Sciatic nerve (tissue), 2 donors: ENCODE data around the gene KCNJ4. TPM values are rescaled to one million over a fixed set of nuclear protein-coding genes. Genes with fewer than 3 reads are reported as not detected.
"Not testable (repeated sequence)": the region's sequence is repeated elsewhere in the genome, so short reads cannot be mapped to it uniquely, and the experiment has no call there.

Source experiments
- ATAC-seq: fragments of 200-7000 bp; cut with Tn5 transposase; one replicate; pipeline ENCODE4 v1.9.1; 2020; ENCODE audit warnings: mild to moderate bottlenecking, moderate library complexity
- DNase-seq: peaks from one replicate; pipeline ENCODE4 v3.0.0-alpha.2; 2020; ENCODE audit warnings: low spot score
- intact Hi-C: fragments of 100-400 bp; cut with DNase I; formaldehyde crosslinking; loops from one replicate; pipeline ENCODE4 v1.14.2; 2022
- total RNA-seq: library from RNA; stranded (reverse); fragmentation: NEBNext Ultra II Directional; extraction: Animal tissue kit (Norgen Biotek cat#: 25700); gene quantifications from one replicate; pipeline ENCODE4 v1.2.1, GENCODE V29; 2021
- donor health status: DM: no; HTN: no; CAD: no.
- donor health status: DM: no; HTN: no; CAD: no.

Gene KCNJ4
- total RNA-seq, 1 donor from 2014 or later: 0.71 TPM

- intact Hi-C loops: no loop called here
- DNase-seq: no peak
- no peak for ATAC-seq
Observed at GRCh38 chr22:38477585-38477984, 22.6 kb upstream of the KCNJ4 start.

DNA sequence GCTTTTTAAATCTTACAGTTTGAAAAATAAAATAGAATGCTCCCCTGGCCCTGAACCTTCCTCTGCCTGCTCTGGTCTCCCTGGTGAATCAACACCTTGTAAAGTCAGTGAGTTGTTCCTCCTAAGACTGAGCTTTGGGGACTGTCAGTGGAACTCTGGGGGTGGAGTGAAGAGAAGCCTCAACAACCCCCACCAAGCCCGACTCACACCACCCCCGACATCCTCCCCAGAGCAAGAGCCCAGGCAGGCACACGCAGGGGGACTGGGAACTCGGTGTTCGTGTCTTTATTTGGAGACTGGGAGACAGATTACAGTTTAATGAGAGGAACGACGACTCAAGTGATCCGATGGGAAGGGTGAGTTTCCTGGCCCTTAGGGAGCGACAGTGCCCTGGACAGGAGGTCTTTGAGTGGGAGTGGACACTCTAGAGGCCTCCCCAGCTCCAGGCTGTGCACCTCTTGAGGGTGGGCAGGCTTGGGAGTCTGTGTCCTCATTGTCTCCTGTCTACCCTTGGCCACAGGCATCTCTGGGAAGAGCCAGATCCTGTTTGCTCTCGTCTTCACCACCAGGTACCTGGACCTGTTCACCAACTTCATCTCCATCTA is 19.1 kb upstream of the KCNJ4 start:
- ATAC-seq (no peak), DNase-seq (no peak)
- intact Hi-C loops: no loop called here

DNA sequence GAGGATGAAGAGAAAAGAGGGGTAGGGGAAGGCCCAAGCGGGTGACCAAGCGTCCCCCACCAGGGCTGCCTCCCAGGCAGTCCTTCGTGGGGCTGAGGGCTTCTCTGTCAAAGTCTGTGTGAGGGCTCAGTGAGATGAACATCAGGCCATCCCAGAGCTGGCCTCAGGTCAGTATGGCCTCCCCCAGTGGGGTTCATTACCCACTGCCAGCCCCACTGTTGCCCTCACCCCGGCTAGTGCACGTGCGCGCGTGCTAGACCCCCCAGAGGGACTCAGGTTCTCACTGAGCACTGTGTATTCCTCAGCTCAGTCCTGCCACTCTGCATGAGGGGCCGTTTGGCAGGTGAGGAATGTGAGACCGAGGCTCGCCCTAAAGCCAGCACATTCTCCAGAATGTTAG is 16.2 kb upstream of the KCNJ4 start:
- ATAC-seq (no peak), DNase-seq (peak; percentile 44)

DNA sequence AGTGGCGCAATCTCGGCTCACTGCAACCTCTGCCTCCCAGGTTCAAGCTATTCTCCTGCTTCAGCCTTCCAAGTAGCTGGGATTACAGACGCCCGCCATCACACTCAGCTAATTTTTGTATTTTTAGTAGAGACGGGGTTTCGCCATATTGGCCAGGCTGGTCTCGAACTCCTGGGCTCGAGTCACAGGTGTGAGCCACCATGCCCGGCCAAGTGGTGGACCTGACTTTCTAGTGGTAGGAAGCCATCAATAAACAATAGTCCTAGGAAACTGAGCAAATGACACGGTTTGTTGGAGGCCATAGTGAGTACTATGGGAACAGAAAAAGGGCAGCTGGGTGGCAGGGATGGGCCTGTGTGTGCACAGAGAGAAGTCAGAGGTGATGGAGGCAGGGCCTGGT is 15.2 kb upstream of the KCNJ4 start:
- intact Hi-C loops, ATAC-seq: not testable (repeated sequence)
- DNase-seq: peak; percentile 47

More for the DNA sequence above, 16.2 kb upstream of the KCNJ4 start:
- intact Hi-C loops: no loop called here

DNA sequence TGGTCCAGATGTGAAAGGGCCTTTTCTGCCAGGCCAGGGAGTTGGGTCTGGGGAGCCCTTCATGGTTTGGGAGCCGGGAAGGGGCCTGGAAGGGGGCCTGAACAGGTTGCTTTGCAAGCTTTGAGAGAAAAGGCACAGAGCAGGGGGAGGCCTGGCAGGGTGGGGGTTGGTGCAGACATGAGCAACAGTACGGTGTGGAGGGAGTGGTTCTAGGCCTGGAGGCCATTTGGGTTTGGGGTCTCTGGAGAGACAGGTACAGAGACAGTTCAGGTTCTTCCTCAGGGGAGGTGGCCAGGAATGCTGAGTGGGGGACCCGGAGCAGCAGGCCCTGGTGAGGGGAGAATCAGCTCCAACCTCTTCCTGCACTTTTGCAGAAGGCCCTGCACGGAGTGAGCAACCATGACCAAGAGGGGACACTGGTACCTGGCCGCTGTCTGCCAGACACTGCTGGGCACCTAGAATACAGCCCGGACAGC is 14.3 kb upstream of the KCNJ4 start:
- no peak for ATAC-seq
- peak; percentile 51 for DNase-seq
- intact Hi-C loops: no loop called here

GRCh38 chr22:38468443-38469305 is 13.7 kb upstream of the KCNJ4 start:
- DNase-seq: peak; percentile 57
- intact Hi-C loops: no loop called here
- ATAC-seq: peak; percentile 15

DNA sequence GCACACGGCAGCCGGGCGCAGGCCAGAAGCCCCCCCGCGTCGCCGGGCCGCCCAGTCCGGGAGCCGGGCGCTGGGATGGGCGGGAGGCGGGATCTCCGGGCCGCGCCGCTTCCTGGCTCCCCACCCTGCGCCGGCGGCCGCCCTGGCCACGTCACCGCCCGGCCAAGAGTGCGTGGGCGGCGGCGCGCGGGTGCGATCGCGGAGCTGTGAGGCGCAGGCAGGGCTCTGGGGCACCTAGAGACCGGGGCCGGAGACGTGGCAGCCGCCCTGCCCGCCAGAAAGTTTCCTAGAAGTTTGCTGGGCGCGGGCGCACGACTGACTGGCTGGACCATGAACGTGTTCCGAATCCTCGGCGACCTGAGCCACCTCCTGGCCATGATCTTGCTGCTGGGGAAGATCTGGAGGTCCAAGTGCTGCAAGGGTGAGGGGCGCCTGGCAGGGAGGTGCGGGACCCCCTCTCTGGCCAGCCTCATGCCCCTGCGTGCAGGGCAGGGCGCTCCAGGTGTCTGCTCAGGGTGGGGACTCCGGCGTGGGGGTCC is 13.0 kb upstream of the KCNJ4 start, which contains the start of gene KDELR3:
KDELR3 (plus strand) TSS at position 193 of the 539 bp plus-strand sequence; CDS start at position 331, 138 bp downstream.
- intact Hi-C loops: no loop called here
- DNase-seq (peak; percentile 86), ATAC-seq (peak; percentile 86)

- DNase-seq (peak; percentile 61), ATAC-seq (peak; percentile 12)
- intact Hi-C loops: no loop called here
Observed at GRCh38 chr22:38467438-38467903, 12.5 kb upstream of the KCNJ4 start.

DNA sequence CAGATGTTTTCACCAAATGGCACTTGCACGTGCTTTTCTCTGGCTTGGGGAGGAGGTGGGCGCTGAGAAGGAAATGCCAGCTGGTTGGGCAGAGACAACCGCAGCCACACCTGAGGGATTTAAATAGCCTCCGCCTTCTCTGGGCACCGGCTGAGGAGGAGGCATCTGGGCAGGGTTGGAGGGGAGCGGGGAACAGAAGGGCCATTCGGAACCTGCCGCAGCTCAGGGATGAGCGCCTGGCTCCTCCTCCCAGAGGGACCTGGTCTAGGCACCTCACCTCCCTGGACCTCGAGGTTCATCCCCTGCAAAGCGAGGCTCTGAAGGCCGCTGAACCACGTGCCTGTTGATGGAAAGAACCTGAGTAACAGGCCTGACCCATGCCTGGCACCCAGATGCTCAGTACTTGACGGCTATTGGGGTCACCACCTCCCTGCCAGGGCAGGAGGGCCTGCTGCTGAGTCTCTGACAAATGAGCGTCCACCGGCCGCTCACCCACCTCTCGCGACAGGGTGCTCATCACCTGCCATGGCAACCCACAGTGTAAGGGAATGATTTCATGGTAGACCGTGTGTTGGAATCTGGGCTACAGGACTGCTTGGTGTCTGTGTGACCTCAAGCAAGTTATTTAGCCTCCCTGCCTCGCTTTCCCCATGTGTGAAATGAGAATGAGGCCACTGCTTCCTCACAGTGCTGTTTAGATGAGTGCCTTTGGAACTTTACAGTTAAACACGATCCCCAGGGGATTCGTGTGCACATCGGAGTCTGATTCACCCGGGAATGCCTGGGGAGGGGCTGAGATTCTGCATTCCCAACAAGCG is 10.9 kb upstream of the KCNJ4 start:
- no peak for ATAC-seq
- intact Hi-C loops: no loop called here
- no peak for DNase-seq

- no peak for ATAC-seq
- no peak for DNase-seq
- intact Hi-C loops: no loop called here
Observed at GRCh38 chr22:38464992-38465672, 10.1 kb upstream of the KCNJ4 start.

GRCh38 chr22:38462960-38463784 is 8.2 kb upstream of the KCNJ4 start:
- DNase-seq (peak; percentile 72), ATAC-seq (peak; percentile 43)
- intact Hi-C loops: no loop called here

- intact Hi-C loops: no loop called here
- ATAC-seq (peak; percentile 85), DNase-seq (peak; percentile 89)
Observed at GRCh38 chr22:38461414-38462081, 6.5 kb upstream of the KCNJ4 start.

DNA sequence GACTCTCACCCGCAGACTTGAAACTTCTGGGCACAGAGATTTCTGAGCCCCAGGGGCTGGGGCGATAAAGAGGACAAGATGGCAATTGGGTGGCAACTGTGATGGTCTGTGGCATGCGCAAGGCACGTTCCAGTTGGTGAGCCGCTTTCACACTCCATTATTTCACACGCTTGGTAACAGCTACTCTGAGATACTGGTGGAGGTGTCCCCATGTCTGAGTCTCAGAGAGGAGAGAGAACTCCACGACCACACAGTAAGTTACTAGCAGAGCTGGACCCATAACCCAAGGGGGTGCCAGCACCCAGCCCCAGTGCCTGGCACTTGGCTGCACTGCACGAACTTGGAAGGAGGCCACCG is 6.0 kb upstream of the KCNJ4 start:
- intact Hi-C loops: no loop called here
- no peak for DNase-seq
- ATAC-seq: peak; percentile 36

- no peak for ATAC-seq
- intact Hi-C loops: no loop called here
- no peak for DNase-seq
Observed at GRCh38 chr22:38460426-38460840, 5.4 kb upstream of the KCNJ4 start.

DNA sequence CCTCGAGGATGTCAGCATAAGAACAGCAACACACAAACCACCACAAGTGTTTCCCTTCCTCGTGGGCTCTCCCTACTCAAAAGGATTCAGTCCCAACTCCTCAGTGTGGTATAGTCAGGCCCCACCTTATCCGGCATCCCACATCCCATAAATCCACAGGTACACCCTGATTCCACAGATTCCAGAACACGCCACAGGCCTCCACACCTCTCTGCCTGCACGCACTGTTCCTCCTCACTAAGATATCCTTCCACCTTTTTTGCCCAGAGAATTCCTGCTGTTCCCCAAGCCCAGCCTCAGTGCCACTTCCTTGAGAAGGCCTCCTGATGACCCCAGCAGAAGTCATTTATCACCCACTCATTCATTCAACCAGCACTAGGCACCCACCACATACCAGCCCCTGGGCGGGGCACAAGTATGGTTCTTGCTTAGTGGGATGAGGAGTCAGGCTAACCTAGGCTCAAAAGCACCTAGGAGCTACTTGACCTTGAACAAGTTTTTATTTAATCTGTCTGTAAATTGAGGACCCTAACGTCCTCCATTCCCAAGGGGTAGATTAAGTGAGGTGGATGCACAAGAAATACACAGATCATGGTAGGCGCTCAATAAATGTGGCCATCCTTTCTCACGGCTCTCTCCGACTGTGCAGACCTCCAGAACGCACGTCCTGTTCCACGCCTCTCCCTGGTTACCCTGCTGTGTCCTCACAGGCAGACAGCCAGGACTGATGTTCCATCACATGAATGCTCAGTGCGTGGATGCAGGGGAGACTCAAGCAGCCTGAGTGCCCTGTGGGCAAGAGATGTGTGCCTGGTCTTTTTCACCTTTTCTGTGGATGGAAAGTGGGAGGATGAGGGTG is 2.1 kb upstream of the KCNJ4 start:
- intact Hi-C loops: no loop called here
- no peak for ATAC-seq
- DNase-seq: no peak

DNA sequence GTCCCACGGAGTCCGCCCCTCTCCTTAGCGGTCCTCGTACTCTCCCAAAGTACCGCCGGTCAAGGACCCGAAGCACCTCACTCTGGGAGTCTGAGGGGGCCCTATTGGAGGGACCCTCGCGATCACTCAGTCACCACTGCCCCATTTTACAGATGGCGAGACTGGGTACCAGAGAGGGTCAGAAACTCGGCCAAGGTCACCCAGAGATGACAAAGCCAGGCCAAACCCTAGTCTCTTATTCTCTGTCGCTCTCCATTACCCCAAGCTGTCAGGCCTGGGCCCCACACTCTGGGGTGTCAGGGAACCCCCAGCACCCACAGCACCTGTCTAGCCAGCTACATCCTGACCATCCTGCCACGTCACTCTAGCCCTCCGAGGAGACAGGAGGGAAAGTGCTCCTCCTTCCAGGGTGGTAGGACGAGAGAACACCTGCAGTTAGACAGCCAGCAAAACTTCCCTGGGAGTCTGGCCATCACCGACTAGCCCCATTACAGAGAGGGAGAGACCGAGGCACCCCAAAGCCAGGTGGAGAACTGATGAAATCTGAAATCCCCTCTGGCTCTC is 1.4 kb upstream of the KCNJ4 start:
- no peak for DNase-seq
- ATAC-seq: no peak
- intact Hi-C loops: no loop called here
